HG02973 (cell line): ENCODE data around the gene HOXA4.

ENCODE experiments used
- ATAC-seq: cut with Tn5 transposase; IDR thresholded peaks from one replicate; pipeline ENCODE4 v1.9.1; 2021; ENCODE audit warnings: moderate library complexity; ENCODE audit not compliant: unreplicated experiment

The HOXA4 gene

GRCh38 chr7:27169658-27170425 is 39.3 kb upstream of the HOXA4 start:
- ATAC-seq: no peak

- ATAC-seq: no peak
These were observed 37.8 kb upstream of the HOXA4 start for GRCh38 chr7:27168265-27168947.

GRCh38 chr7:27167916-27168264 is 37.3 kb upstream of the HOXA4 start:
- no peak for ATAC-seq

- no peak for ATAC-seq
These were observed 36.3 kb upstream of the HOXA4 start for GRCh38 chr7:27166531-27167505.

GRCh38 chr7:27165996-27166530 is 35.5 kb upstream of the HOXA4 start:
- ATAC-seq: no peak

GRCh38 chr7:27165089-27165995 is 34.8 kb upstream of the HOXA4 start, which contains the start of gene HOXA9:
Gene HOXA9, minus strand, starts transcription at chr7:27165537. Its CDS starts 80 bp downstream, at chr7:27165457.
- no peak for ATAC-seq

GRCh38 chr7:27164367-27165088 is 34.0 kb upstream of the HOXA4 start:
- ATAC-seq: no peak

GRCh38 chr7:27164045-27164366 is 33.4 kb upstream of the HOXA4 start:
- no peak for ATAC-seq

GRCh38 chr7:27163288-27164044 is 32.9 kb upstream of the HOXA4 start:
- no peak for ATAC-seq

- no peak for ATAC-seq
These were observed 32.2 kb upstream of the HOXA4 start for GRCh38 chr7:27162561-27163287.

GRCh38 chr7:27161721-27162560 is 31.4 kb upstream of the HOXA4 start:
- no peak for ATAC-seq

GRCh38 chr7:27161214-27161720 is 30.7 kb upstream of the HOXA4 start:
- no peak for ATAC-seq

GRCh38 chr7:27160546-27161213 is 30.1 kb upstream of the HOXA4 start:
- no peak for ATAC-seq

- no peak for ATAC-seq
These were observed 29.6 kb upstream of the HOXA4 start for GRCh38 chr7:27160145-27160545.

GRCh38 chr7:27159266-27160144 is 28.9 kb upstream of the HOXA4 start:
- no peak for ATAC-seq
